ENCODE results near the gene PRKG1.

PRKG1 gene

GRCh38 chr10:51217505-51217904, 143.2 kb downstream of the PRKG1 start:
- no peak for DNase-seq (ENCODE audit: low read depth in 1 of 2, low spot score in 1 of 2)

GRCh38 chr10:51224671-51225161, 150.4 kb downstream of the PRKG1 start:
- no peak for DNase-seq (ENCODE audit: low read depth in 1 of 2, low spot score in 1 of 2)

DNA sequence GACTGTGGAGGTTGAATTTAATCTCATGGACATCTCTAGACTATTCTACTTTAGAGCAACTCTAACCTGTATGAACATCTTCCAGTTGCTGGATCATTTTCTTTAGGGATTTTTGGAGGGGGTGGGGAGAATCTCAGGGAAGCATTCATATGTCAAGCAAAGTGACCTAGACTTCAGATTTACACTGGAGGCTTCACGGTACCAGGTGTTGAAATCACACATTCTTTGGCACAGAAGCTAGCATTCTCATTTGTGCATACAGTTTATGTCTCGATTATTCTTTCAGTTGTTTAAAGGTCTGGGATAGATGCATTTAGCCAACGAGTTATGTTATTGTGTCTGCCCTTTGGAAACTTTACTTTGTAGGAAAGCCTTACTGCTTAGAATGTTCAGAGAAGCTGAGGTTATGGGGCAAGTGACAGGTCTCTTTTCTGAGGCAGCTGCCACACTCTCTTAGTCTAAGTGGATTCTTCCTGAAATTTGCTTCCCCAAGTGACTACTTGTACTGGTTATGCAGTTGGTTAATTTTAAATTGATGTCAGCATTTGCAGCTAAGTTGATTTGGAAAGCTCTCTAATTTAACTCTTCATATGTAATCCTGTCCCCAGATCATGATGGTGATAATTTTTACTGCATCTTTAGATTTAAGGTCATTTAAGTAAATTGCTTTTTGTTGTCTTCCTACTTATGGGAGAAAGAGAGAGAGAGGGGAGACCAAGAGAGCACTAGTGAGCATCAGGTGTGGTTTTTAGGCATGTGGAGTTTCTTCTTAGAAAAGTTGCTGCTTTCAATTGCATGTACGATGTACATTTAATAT, 153.8 kb downstream of the PRKG1 start:
- no peak for DNase-seq (ENCODE audit: low read depth in 1 of 2, low spot score in 1 of 2)

GRCh38 chr10:51228714-51229100, 154.4 kb downstream of the PRKG1 start:
- no peak for DNase-seq (ENCODE audit: low read depth in 1 of 2, low spot score in 1 of 2)

DNA sequence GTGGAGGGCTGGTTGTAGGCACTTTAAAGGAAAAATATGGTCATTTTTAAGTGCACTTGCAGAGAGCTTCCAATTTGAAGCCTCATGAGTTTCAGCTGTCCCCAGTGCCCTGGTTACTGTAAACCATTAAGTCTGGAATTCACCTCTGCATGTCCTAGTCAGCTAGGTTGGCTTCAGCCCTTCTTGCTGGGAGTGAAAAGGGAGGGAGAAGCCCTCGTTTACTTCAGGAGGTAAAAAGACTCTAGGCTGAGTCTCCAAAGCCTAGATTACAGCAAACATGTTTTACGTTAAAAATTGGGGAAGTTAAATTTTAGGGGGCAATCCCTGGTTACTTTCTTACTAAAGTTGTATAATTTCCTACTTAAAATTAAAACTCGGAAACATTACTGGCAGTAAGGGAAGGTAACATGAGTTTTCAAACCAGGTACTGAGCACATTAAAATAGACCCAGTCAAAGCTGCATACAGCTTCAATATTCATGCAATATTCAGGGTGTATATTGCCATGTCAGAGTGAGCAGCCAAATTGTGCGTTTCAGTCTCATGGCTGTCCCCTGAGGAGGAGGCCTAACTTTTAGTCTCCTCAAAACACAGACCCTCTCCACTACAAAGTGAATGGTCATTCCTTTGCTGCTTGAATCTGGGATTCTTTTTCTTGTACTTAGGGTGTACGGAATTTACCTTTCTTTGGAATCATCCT, 156.7 kb downstream of the PRKG1 start:
- DNase-seq (ENCODE audit: low read depth in 1 of 2, low spot score in 1 of 2): no peak

DNA sequence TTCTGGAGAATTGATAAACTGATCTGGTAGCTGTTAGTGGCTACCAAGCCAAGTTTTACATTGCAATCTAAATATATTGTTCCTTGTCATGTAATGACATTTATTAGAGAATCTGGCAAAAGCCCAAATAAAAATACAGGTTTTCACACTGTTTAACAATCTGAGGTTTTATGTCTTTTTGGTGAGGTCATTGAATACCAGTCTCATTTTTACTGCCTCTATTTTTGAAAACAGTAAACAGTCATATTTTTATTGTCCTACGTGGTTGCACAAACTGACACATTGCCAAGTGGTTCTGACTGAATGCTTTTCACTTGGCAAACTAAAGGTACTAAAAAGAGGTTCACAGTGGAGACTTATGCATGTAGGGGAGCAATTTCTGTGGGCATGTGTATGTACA, 157.5 kb downstream of the PRKG1 start:
- no peak for DNase-seq (ENCODE audit: low read depth in 1 of 2, low spot score in 1 of 2)

DNA sequence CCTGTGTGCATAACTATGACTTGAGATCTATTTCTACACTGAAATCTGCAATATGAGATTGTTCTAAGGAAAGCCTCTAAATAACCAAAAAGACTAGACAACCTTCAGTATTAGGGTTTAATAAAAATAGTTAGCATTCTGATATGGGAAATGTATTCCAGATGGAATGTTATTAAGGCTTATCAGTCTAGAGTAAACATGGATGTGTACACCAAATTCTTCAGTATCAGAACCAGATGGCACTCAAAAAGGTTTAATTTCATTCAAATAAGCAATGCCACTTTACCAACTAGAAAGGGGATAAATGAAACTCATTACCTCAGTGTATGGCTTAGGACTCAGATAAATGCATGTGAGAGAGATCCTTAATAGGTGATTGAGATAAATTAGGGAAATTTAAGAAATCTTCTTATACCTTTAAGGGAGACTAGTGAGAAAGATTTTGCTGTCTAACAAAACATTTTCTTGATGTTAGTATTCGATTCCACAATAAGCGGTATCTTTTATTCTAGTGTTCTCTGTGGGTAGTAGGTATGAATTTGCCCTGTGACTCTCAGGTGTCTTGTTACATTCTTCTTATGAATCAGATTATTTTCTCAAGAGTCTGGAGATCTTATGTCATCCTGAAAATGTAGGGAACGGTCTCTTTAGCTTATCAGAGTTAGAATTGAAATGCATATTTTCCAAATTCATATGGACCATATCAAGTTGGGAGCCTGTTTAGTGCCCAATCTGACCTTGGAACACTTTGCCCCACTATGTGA, 159.2 kb downstream of the PRKG1 start:
- no peak for DNase-seq (ENCODE audit: low read depth in 1 of 2, low spot score in 1 of 2)

GRCh38 chr10:51235865-51236264, 161.6 kb downstream of the PRKG1 start:
- no peak for DNase-seq (ENCODE audit: low read depth in 1 of 2, low spot score in 1 of 2)

GRCh38 chr10:51239006-51239405, 164.7 kb downstream of the PRKG1 start:
- no peak for DNase-seq (ENCODE audit: low read depth in 1 of 2, low spot score in 1 of 2)

- DNase-seq (ENCODE audit: low read depth in 1 of 2, low spot score in 1 of 2): no peak
These were observed 167.2 kb downstream of the PRKG1 start for GRCh38 chr10:51241461-51241860.

GRCh38 chr10:51242393-51242792, 168.1 kb downstream of the PRKG1 start:
- DNase-seq (ENCODE audit: low read depth in 1 of 2, low spot score in 1 of 2): no peak

DNA sequence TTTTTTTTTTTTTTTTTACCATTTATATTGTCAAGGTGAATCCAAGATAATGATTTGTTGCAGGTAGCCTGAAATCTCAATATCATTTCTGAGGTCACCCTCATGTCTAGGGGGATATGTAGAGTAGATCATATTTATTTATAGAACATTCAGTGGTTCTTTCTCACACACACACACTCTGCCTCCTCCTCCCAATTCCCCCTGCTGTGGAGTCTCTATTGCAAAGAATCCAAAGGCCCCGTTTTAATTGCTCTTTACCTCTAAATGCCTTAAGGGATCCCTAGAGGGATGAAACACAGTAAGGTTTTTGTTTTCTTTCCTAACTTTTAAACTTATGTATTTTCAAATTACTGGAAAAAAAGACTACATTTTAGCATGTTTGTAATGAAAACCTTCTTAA, 170.0 kb downstream of the PRKG1 start:
- DNase-seq (ENCODE audit: low read depth in 1 of 2, low spot score in 1 of 2): no peak

DNA sequence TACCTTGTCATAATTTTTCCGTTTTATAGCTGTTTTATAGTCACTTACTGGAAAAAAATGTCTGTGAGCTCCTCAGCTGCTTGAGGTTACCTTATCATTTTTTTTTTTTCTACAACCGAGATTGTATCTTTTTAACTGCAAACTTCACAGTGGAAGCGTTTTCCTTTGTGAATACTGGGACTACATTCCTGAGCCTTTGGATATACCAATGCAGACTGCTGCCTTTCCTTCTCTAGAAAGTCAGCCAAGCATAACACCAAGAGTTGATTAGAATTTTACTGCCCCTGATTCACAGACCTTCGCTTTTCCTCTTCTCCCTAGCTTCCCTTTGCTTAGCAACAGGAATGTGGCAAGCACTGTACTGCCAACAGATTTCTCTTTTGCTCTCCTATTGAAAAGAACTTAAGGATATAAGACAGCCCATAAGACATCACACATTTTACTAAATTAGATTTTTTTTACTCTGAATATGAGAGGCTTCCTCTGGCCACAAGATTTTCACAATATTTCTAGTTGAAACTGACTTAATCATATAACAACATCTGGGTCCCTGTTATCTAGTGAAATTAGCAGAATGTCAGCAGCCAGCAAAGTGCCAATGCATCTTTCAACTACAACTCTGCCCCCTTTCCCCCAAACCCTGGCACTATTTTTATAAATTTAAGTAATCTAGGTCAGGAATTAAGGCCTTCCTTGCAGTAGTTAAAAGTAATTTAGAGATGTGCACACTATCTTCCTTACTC, 170.6 kb downstream of the PRKG1 start:
- no peak for DNase-seq (ENCODE audit: low read depth in 1 of 2, low spot score in 1 of 2)

- DNase-seq (ENCODE audit: low read depth in 1 of 2, low spot score in 1 of 2): no peak
These were observed 171.9 kb downstream of the PRKG1 start for GRCh38 chr10:51246156-51246555.

- DNase-seq (ENCODE audit: low read depth in 1 of 2, low spot score in 1 of 2): no peak
These were observed 176.1 kb downstream of the PRKG1 start for GRCh38 chr10:51250278-51250920.

- no peak for DNase-seq (ENCODE audit: low read depth in 1 of 2, low spot score in 1 of 2)
These were observed 176.8 kb downstream of the PRKG1 start for GRCh38 chr10:51251110-51251509.

GRCh38 chr10:51255381-51255780, 181.1 kb downstream of the PRKG1 start:
- DNase-seq (ENCODE audit: low read depth in 1 of 2, low spot score in 1 of 2): no peak

- no peak for DNase-seq (ENCODE audit: low read depth in 1 of 2, low spot score in 1 of 2)
These were observed 183.4 kb downstream of the PRKG1 start for GRCh38 chr10:51257511-51258248.

GRCh38 chr10:51260376-51260775, 186.1 kb downstream of the PRKG1 start:
- no peak for DNase-seq (ENCODE audit: low read depth in 1 of 2, low spot score in 1 of 2)

DNA sequence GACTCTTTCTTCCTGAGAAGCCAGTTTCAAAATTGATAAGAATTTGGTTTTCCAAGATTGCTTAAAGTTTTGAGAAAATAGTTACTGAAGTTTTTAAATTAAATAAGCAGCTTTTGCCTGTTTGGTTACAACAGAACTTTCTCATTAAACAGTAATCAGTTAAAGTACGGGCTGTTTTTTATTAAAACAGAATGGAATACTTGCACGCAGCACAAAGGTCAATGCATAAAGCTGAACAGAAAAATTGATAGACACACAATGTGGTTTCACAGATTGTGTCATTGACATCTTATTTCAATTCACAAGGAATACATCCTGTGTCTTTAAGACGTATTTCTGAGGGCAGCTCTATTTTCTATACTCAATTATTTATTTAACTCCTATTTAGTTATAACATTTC, 192.2 kb downstream of the PRKG1 start:
- DNase-seq (ENCODE audit: low read depth in 1 of 2, low spot score in 1 of 2): no peak

Data from activated CD4-positive, alpha-beta T cell treated with anti-CD3 and anti-CD28 coated beads, Interleukin-2, amount 50 U/mL, for 24 hours (primary cell).